ENCODE results near the gene ANTXR1.
"Not testable (repeated sequence)": the region's sequence is repeated elsewhere in the genome, so short reads cannot be mapped to it uniquely, and the experiment has no call there.

ANTXR1 gene

GRCh38 chr2:69244882-69245281 lies 231.9 kb downstream of the ANTXR1 start:
- DNase-seq, result no peak

DNA sequence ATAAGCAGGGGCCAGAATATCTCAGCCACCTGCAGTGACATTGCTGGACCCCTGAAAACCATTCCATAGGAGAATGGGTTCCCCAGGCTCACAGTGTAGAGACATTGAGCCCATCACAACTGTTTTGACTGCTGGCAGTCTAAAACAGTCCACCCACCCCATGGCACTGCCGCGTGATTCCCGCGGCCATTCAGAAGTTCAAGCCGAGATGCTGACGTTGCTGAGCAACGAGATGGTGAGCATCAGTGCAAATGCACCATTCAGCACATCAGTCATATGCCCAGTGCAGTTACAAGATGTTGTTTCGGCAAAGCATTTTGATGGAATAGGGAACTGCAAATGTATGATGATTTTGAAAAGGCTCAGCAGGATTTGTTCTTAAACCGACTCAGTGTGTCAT lies 234.6 kb downstream of the ANTXR1 start:
- no peak for DNase-seq

DNA sequence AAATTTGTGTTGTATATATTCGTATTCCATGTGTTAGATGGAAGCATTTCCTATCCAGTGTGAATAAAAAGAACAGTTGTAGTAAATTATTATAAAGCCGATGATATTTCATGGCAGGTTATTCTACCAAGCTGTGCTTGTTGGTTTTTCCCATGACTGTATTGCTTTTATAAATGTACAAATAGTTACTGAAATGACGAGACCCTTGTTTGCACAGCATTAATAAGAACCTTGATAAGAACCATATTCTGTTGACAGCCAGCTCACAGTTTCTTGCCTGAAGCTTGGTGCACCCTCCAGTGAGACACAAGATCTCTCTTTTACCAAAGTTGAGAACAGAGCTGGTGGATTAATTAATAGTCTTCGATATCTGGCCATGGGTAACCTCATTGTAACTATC lies 235.3 kb downstream of the ANTXR1 start:
- DNase-seq, result no peak

- DNase-seq, result no peak
Measured at GRCh38 chr2:69250981-69251380, 238.0 kb downstream of the ANTXR1 start.

DNA sequence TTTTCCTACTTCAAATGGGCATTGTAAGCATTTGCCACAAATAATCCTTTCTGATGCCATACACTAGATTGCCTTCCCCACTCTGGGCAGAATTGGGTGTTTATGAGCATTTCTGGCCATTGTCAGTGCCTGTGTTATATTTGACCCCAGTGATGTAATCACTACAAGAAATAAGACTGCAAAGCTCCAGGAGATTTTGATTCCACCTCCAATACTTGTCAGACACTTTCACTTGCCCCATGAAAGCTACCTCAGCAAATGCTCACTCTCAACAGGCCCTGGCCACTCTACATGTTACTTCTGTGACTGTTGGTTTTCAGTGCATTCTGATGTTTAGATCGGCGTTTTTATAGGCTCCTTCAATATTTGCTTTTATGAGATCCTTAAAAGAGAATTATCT lies 239.0 kb downstream of the ANTXR1 start:
- no peak for DNase-seq

GRCh38 chr2:69253112-69253511 lies 240.1 kb downstream of the ANTXR1 start:
- DNase-seq, result no peak

- no peak for DNase-seq
Measured at GRCh38 chr2:69253611-69254301, 240.8 kb downstream of the ANTXR1 start.

- DNase-seq, result no peak
Measured at GRCh38 chr2:69255760-69256159, 242.8 kb downstream of the ANTXR1 start.

GRCh38 chr2:69259994-69260591 lies 247.1 kb downstream of the ANTXR1 start:
- not testable (repeated sequence) for DNase-seq

DNA sequence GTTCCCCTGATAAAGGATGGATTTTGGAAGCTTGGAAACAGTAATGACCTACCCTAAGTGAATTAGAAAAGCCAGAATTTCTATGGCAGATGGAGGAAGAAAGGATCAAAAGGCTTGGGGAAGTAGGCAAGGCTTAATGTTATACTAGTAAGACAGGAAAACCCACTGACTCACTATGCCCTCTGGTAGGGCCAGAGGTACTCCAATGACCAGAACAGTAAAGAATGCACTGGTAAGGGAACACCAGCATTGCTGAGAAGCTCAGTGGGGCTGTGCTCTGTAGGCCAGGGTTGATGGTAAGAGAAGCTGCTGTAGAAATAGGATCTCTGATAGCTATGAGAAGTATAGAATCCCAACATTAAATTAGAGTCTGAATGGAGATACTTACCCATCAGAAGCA lies 247.7 kb downstream of the ANTXR1 start:
- no peak for DNase-seq

DNA sequence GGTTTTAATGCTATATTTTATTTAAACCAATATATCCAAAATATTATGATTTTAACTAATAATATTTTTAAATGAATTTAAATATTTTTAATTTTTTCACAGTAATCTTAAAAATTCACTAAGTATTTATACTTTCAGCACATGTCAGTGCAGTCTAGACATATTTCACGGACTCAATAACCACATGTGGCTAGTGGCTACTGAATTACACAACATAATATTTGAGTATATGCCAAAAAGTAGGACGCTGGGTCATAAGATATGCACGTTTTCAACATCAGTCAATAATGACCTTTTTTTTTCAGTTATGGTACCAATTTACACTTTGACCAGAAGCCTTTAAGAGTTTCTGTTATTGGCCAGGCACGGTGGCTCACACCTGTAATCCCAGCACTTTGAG lies 256.4 kb downstream of the ANTXR1 start:
- DNase-seq, result no peak

DNA sequence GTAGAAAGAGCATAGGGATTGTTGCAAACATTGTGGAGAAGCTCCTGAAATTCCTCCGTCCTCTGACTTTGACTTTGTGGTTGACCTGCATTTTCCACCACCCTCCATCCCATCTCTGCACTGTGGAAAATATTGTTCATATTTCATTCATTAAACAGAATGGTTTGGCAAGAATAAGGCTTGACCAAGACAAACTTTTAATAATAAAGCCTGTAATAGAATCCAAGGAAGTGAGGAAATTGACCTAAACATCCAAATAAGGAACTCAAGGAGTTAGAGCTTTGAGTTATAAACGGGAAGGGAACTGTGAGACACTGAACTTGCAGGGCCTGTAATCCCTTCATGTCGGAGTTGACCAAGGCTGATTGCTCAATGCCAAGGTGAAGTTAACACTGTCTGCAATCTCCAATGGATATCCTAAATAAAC lies 258.9 kb downstream of the ANTXR1 start:
- no peak for DNase-seq

DNA sequence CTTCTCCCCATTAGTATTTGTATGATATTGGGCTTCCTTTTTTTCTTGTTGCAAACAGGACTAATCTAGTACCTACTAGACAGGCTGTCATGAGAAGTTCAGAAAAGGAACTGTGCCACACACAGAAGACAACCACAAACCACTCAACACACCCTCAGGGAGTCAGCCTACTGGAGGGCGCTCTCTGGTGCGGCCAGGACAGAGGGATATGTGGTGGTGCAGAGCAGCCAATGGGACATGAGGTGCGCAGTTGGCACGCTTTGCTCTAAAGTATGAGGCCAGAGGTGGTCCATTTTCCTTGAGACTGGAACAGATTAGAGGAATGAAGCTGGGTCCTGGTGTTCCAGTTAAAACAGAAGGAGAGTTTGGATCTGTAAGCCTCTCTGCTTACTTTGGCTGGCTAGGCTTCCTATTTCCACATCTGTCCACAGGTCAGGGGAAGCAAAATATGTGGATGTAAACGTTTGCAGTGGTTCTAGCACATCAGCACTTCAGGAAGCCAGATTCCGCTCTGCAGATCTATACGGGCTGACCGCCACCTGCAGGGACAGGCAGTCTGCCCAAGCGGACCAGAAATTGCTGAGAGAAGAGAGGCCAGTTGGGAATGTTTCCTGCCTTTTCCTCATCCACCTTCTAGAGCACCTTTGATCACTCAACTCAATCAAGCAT lies 260.0 kb downstream of the ANTXR1 start:
- no peak for DNase-seq

DNA sequence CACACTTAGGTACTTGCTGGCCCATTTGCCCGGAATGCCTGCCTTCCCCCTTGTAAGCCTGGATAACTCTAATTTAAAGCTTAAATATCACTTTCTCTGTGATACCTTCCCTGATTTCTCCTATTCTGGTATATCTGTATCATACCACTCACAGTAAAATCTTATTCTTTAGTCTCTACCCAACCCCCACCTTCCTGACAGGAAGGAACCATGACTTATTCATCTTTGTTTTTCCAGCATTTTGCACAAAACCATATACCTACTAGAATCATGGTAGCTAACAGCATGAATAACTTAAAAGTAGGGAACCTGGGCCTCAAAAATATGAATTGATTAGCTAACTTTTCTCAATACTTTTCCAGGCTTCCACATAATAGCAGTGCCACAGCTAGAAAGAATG lies 262.5 kb downstream of the ANTXR1 start:
- DNase-seq, result no peak

- no peak for DNase-seq
Measured at GRCh38 chr2:69278366-69278765, 265.4 kb downstream of the ANTXR1 start.

DNA sequence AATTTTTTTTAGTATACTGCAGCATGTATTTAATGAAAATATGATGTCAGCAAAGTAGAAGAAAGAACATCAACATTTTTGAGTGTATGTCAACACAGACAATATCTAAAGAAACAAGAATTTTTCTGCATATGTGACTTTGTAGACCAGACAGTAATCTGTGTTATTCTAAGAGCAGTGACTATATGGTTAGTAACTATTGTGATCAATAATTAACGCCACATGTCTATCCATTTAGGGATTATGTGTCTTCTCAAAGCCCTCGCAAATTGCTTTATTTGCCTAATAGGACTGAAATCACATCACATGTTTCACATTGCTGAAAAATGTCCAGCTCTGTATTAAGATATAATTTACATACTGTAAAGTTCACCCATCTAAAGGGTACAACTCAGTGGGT lies 266.2 kb downstream of the ANTXR1 start:
- no peak for DNase-seq

- DNase-seq, result no peak
Measured at GRCh38 chr2:69279931-69280681, 267.1 kb downstream of the ANTXR1 start.

DNA sequence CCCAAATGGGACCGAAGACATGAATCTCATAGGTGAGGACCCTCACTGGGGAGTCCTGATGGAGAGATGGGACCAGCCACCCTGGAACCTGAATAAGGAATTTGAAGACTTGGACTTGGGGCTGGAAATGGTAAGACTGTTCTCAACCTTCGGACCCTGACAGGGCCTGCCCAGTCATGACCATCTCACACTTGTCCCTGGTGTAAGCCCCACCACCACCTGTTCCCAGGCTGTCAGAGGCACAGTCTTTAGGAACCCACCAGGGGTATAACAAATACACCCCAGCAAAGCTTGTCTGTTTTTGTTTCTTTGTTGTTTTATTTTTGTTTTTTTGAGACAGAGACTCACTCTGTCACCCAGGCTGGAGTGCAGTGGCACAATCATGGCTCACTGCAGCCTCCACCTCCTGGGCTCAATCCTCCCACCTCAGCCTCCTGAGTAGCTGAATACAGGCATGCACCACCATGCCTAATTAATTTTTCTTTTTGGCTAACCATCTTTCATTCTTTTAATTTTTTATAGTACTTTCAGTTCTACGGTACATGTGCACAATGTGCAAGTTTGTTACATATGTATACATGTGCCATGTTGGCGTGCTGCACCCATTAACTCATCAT lies 267.9 kb downstream of the ANTXR1 start:
- DNase-seq, result no peak

- DNase-seq, result no peak
Measured at GRCh38 chr2:69285379-69285894, 272.5 kb downstream of the ANTXR1 start.

DNA sequence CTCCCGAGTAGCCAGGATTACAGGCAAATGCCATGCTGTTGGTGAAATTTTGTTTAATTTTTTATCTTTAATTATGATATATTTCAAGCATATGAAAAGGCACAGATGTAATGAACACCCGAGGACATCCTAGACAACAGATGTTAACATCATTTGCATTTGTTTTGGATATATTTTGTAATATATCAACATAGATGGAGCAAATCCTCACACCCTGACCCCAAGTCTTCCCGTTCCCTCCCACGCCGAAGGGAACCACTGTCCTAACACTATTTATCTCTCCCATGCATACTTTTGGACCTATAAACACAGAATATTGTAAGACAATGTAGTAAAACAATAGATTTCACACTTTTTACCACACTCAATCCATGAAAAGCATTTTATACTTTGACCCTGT lies 274.6 kb downstream of the ANTXR1 start:
- DNase-seq, result no peak

- no peak for DNase-seq
Measured at GRCh38 chr2:69288429-69288828, 275.4 kb downstream of the ANTXR1 start.

DNA sequence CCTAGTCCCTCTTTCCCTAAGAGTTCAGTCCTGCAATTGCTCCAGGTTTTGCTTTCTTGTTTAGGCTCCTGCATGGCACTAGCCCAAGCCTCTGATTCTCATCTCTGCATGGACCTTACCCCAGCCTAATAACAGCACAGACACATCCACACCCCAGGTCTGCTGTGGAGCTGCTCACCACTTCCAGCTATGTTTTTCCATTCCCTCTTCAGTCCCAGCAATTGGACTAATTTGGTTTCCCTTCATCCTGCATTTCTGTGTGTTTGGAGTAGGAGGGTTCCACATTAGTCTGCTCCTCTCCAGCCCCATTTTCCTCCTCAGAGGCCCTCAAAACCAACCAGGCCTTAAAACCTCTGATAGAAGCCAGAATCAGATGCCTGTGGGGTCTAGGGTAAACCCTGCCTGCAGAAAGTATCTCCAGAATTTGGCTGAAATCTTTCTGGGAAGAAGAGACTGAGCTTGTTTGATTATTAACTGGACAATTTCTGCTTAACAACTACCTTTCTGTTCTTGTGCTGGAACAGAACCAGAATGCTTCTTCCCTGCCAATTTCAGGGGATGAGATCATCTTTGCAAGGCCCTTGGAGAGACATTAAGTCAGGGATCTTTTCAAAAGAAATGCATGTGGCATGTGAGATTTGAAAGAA lies 278.1 kb downstream of the ANTXR1 start:
- no peak for DNase-seq
